Spleen (tissue), 11 donors: ENCODE measurements around the gene CT47A1. TPM values are rescaled to one million over a fixed set of nuclear protein-coding genes. Genes with fewer than 3 reads are reported as not detected.

ENCODE experiments used
- DNase-seq: peaks from one replicate; pipeline ENCODE4 v3.0.0-alpha.2; 2020
- H3K27ac ChIP-seq, 8 donors: fragments of 200-600 bp; sonication (generic) in 7 of 8; 1 replicate in 4 of 8; 2 replicates in 4 of 8; pipeline versions ENCODE4 v1.5.0 to v1.8.0; 2016 to 2021; ENCODE audit warnings: inconsistent platforms in 4 of 8, mild to moderate bottlenecking in 4 of 8, moderate library complexity in 1 of 8
- H3K27me3 ChIP-seq, 7 donors: fragments of 200-600 bp; sonication (generic) in 6 of 7; replicated peaks in 1 of 7; 1 replicate in 4 of 7; 2 replicates in 3 of 7; pipeline versions ENCODE4 v1.5.0 to v1.8.0; 2016 to 2021; ENCODE audit warnings: inconsistent platforms in 3 of 7, mild to moderate bottlenecking in 1 of 7
- H3K36me3 ChIP-seq, 6 donors: fragments of 200-600 bp; sonication (generic) in 5 of 6; 1 replicate in 4 of 6; 2 replicates in 2 of 6; pipeline versions ENCODE4 v1.5.0 to v1.8.0; 2016 to 2021; ENCODE audit warnings: inconsistent platforms in 2 of 6
- H3K4me1 ChIP-seq, 6 donors: fragments of 200-600 bp; sonication (generic) in 5 of 6; 1 replicate in 3 of 6; 2 replicates in 3 of 6; pipeline versions ENCODE4 v1.5.0 to v1.8.0; 2016 to 2021; ENCODE audit warnings: inconsistent platforms in 3 of 6
- H3K4me3 ChIP-seq, 8 donors: fragments of 200-600 bp; sonication (generic) in 7 of 8; 1 replicate in 4 of 8; 2 replicates in 4 of 8; pipeline versions ENCODE4 v1.5.0 to v1.8.0; 2016 to 2021; ENCODE audit warnings: inconsistent platforms in 4 of 8, mild to moderate bottlenecking in 4 of 8, moderate library complexity in 2 of 8
- H3K9me3 ChIP-seq, 8 donors: fragments of 200-600 bp; sonication (generic) in 7 of 8; 1 replicate in 4 of 8; 2 replicates in 4 of 8; pipeline versions ENCODE4 v1.5.0 to v1.8.0; 2016 to 2021; ENCODE audit warnings: inconsistent platforms in 4 of 8
- CTCF ChIP-seq, 11 experiments: fragments of 200-600 bp in 7 of 11; fragments of 450-650 bp in 4 of 11; sonication (generic) in 4 of 11; IDR thresholded peaks in 8 of 11; conservative IDR thresholded peaks in 3 of 11; 1 replicate in 7 of 11; 2 replicates in 4 of 11; pipeline versions ENCODE4 v1.4.0 to v1.8.0; 2016 to 2021; ENCODE audit warnings: antibody characterized with exemption in 11 of 11, inconsistent platforms in 4 of 11, mild to moderate bottlenecking in 1 of 11
- POLR2A ChIP-seq, 3 donors: fragments of 450-650 bp; IDR thresholded peaks; one replicate each; pipeline ENCODE4 v1.5.1; 2017; ENCODE audit warnings: antibody characterized with exemption in 3 of 3, mild to moderate bottlenecking in 1 of 3
- POLR2AphosphoS5 ChIP-seq, 3 donors: sonication (generic); formaldehyde crosslinking; IDR thresholded peaks; one replicate each; pipeline ENCODE4 v1.5.1; 2017; ENCODE audit warnings: antibody characterized with exemption in 3 of 3
- WGBS, 5 donors: extraction: QIAGEN DNeasy Blood & Tissue Kit in 3 of 5; methylation state at CpG; one replicate each; pipeline versions ENCODE4 v1.1.5 to v1.1.7; 2013 to 2018; 5-methylcytosine and 5-hydroxymethylcytosine counted together
- intact Hi-C: fragments of 100-400 bp; cut with DNase I; formaldehyde crosslinking; loops from one replicate; pipeline ENCODE4 v1.15.0; 2023; ENCODE audit warnings: low total_unique reads
- polyA plus RNA-seq, 3 donors: library from polyadenylated mRNA; stranded (reverse); fragments of 200-250 nt; gene quantifications; one replicate each; pipeline ENCODE4 v1.2.1, GENCODE V29; 2013
- total RNA-seq, 7 donors: library from RNA; depleted of rRNA in 3 of 7; stranded (reverse); fragments of >200 nt in 3 of 7; fragmentation: NEBNext Ultra II Directional in 4 of 7; extraction: Animal tissue kit (Norgen Biotek cat#: 25700) in 4 of 7; gene quantifications; one replicate each; pipeline versions ENCODE4 v1.1.0 to v1.2.1, GENCODE V29; 2016 to 2021
- donor health status: healthy with polysubstance abuse.
- donor health status: DM: no; HTN: no; CAD: no; lungs with moderate emphysema.
- donor health status: DM: no; HTN: no; CAD: no.
- donor health status: Bipolar disorder and iron deficiency.
- donor health status: healthy.
- donor health status: DM: no; HTN: no; CAD: no.
- donor health status: DM: yes; HTN: yes; CAD: no.

CT47A1 gene
- total and polyA plus RNA-seq, 10 donors, result not detected

GRCh38 chrX:121013897-121014455, 28.4 kb upstream of the CT47A1 start:
- no peak overlapping the region for H3K27ac ChIP-seq
- H3K4me1 ChIP-seq, result no peaks in the 10 kb centered on the region
- no peaks in the 10 kb centered on the region for H3K27me3 ChIP-seq
- DNase-seq, result no peak
- H3K36me3 ChIP-seq, result no peaks in the 10 kb centered on the region
- no peak overlapping the region for H3K4me3 ChIP-seq
- no peak for TF ChIP-seq CTCF (IDR thresholded peaks at IDR 0.05 in 8 of 11, conservative IDR thresholded peaks at IDR 0.05 in 3 of 11)
- no peak for TF ChIP-seq POLR2AphosphoS5 (IDR thresholded peaks at IDR 0.05)
- H3K9me3 ChIP-seq, result peaks cover 0 to 12% (median 2%) of the 10 kb centered on the region in 8 donors
- intact Hi-C loops, result no loop called here

- H3K9me3 ChIP-seq, result peaks cover 0 to 15% (median 2%) of the 10 kb centered on the region in 8 donors
- no peak for DNase-seq
- H3K27ac ChIP-seq, result no peak overlapping the region
- no peaks in the 10 kb centered on the region for H3K4me1 ChIP-seq
- H3K36me3 ChIP-seq, result no peaks in the 10 kb centered on the region
- intact Hi-C loops, result no loop called here
- TF ChIP-seq POLR2AphosphoS5 (IDR thresholded peaks at IDR 0.05) (no peak), CTCF (IDR thresholded peaks at IDR 0.05 in 8 of 11, conservative IDR thresholded peaks at IDR 0.05 in 3 of 11) (no peak), POLR2A (IDR thresholded peaks at IDR 0.05) (no peak)
- WGBS, 5 donors, result 76 to 92% (median 81%) methylated on average over 7 of the region's 7 CpGs
- no peaks in the 10 kb centered on the region for H3K27me3 ChIP-seq
- no peak overlapping the region for H3K4me3 ChIP-seq
Observed at GRCh38 chrX:121011254-121011653, 25.7 kb upstream of the CT47A1 start.

GRCh38 chrX:121010218-121010617, 24.7 kb upstream of the CT47A1 start:
- intact Hi-C loops, result no loop called here
- no peak overlapping the region for H3K4me3 ChIP-seq
- WGBS, 5 donors, result 64 to 96% (median 83%) methylated on average over 4 of the region's 4 CpGs
- H3K27ac ChIP-seq, result no peak overlapping the region
- H3K27me3 ChIP-seq, result no peaks in the 10 kb centered on the region
- no peak for DNase-seq
- peaks cover 0 to 16% (median 2%) of the 10 kb centered on the region in 8 donors for H3K9me3 ChIP-seq
- H3K36me3 ChIP-seq, result no peaks in the 10 kb centered on the region
- H3K4me1 ChIP-seq, result no peaks in the 10 kb centered on the region
- TF ChIP-seq POLR2AphosphoS5 (IDR thresholded peaks at IDR 0.05), result no peak
- no peak for TF ChIP-seq POLR2A (IDR thresholded peaks at IDR 0.05)
- TF ChIP-seq CTCF (IDR thresholded peaks at IDR 0.05 in 8 of 11, conservative IDR thresholded peaks at IDR 0.05 in 3 of 11), result no peak

- WGBS, 5 donors, result 62 to 91% (median 71%) methylated on average over 3 of the region's 3 CpGs
- Histone ChIP-seq H3K27ac (no peak overlapping the region), H3K27me3 (no peaks in the 10 kb centered on the region), H3K9me3 (peaks cover 0 to 11% (median under 1%) of the 10 kb centered on the region in 8 donors), H3K4me1 (no peaks in the 10 kb centered on the region), H3K36me3 (no peaks in the 10 kb centered on the region), H3K4me3 (no peak overlapping the region)
- no peak for TF ChIP-seq POLR2AphosphoS5 (IDR thresholded peaks at IDR 0.05)
- TF ChIP-seq CTCF (IDR thresholded peaks at IDR 0.05 in 8 of 11, conservative IDR thresholded peaks at IDR 0.05 in 3 of 11), result no peak
- TF ChIP-seq POLR2A (IDR thresholded peaks at IDR 0.05), result no peak
- no peak for DNase-seq
- intact Hi-C loops, result no loop called here
Observed at GRCh38 chrX:121009764-121010163, 24.2 kb upstream of the CT47A1 start.
